Epithelial cell of proximal tubule (primary cell): Measurements from ENCODE around the gene SGCA. TPM values are rescaled to one million over a fixed set of nuclear protein-coding genes. Genes with fewer than 3 reads are reported as not detected.

Experiments
- DNase-seq: peaks from one replicate; pipeline ENCODE4 v3.0.0-alpha.2; 2011; ENCODE audit warnings: low read depth
- H3K4me3 ChIP-seq: 2 replicates; pipeline ENCODE4 v1.5.1; 2011; ENCODE audit warnings: low read depth, mild to moderate bottlenecking, low read length
- CTCF ChIP-seq: conservative IDR thresholded peaks from 2 replicates; pipeline ENCODE4 v1.5.1; 2012; ENCODE audit warnings: low read depth, mild to moderate bottlenecking, low read length
- total RNA-seq: library from RNA; depleted of rRNA; stranded (reverse); fragments of >200 nt; gene quantifications from 2 replicates; pipeline ENCODE4 v1.2.3, GENCODE V29; 2015

SGCA gene
- total RNA-seq, 1 donor from 2014 or later, result 0.69 TPM

- H3K4me3 ChIP-seq, result peak overlapping the region; percentile 67
- TF ChIP-seq CTCF, result peak; percentile 80
- DNase-seq, result no peak
These were observed 4.5 kb upstream of the SGCA start for GRCh38 chr17:50161023-50161910.

- H3K4me3 ChIP-seq, result no peak overlapping the region
- DNase-seq, result no peak
- no peak for TF ChIP-seq CTCF
These were observed 3.9 kb upstream of the SGCA start for GRCh38 chr17:50161911-50162288.

- H3K4me3 ChIP-seq, result no peak overlapping the region
- no peak for DNase-seq
- no peak for TF ChIP-seq CTCF
These were observed 3.1 kb upstream of the SGCA start for GRCh38 chr17:50162466-50163254.

- DNase-seq, result no peak
- TF ChIP-seq CTCF, result no peak
- H3K4me3 ChIP-seq, result no peak overlapping the region
These were observed 1.7 kb upstream of the SGCA start for GRCh38 chr17:50163843-50164696.

GRCh38 chr17:50164697-50164988 lies 1.2 kb upstream of the SGCA start:
- TF ChIP-seq CTCF, result no peak

GRCh38 chr17:50165066-50165465 lies 739 bp upstream of the SGCA start:
- no peak for TF ChIP-seq CTCF

More at GRCh38 chr17:50164697-50164988, 1.2 kb upstream of the SGCA start:
- no peak for DNase-seq
- no peak overlapping the region for H3K4me3 ChIP-seq

More at GRCh38 chr17:50165066-50165465, 739 bp upstream of the SGCA start:
- no peak for DNase-seq
- H3K4me3 ChIP-seq, result no peak overlapping the region
